Activated T-cell treated with anti-CD3 and anti-CD28 coated beads for 24 hours (primary cell): ENCODE measurements around the gene KCNMB1.
A peak's percentile ranks its signal among the peaks of the same experiment; 100 is the strongest.

Source experiments
- DNase-seq: peaks from one replicate; pipeline ENCODE4 v3.0.0-alpha.2; 2020; ENCODE audit warnings: low read depth

The KCNMB1 gene, protein sequence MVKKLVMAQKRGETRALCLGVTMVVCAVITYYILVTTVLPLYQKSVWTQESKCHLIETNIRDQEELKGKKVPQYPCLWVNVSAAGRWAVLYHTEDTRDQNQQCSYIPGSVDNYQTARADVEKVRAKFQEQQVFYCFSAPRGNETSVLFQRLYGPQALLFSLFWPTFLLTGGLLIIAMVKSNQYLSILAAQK

DNA sequence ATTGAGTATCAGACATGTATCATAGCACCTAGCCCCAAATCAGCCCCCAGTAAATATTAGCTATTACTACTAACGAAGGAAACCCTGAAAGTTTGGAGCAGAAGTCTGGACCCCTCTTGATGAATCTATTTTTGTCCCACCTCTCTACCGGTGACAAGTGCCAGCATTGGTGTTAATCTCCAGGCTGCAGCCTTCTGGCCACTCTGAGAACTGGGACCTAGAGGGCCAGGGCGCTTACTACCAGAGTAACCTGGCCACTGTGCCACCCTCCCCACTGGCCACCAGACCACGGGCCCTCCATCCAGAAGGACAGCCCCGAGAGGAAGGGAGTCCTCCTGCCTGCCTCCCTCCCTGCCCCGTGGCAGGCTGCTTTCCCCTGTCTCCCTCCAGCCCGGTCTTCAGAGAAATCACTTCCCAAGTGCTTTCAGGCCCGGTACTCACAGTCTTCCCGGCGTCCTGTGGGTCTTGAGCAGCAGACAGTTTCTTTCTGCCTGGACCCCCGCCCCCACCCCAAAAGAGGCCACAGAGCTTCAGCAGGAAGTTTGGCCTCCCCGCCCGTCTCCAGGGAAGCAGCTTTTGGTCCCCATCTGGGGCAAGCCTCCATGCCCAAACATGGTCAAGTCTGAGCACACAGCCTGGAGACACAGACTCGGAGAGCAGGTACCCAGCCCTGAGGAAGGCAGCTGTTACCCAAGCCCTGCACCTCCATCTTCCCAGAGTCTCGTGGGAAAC lies at the start of gene KCNMB1:
Gene KCNMB1, minus strand, starts transcription at position 550 of the 732 bp plus-strand sequence. CDS start 3,920 bp downstream, outside the sequence.
- no peak for DNase-seq

- DNase-seq, result no peak
Observed at GRCh38 chr5:170438581-170438980, 49.4 kb upstream of the KCNMB1 start.

- no peak for DNase-seq
Observed at GRCh38 chr5:170437621-170438375, 48.6 kb upstream of the KCNMB1 start.

DNA sequence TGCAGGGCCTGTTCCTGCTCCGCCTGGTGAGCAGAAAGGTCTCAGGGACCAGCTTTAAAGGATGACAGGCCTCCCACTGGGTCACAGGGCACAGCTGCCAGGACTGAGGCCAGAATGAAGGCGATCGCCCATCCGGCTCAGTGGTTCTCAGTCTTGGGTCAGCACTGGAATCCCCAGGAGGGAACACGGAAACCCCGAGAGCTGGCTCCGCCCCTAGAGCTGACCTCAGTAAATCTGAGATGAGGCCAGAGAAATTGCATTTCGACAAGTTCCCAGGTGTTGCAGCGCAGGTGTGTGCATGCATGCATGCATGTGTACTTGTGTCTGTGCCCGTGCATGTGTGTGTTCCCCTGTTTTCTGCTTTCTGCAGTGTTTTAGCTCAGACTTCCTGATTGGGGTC lies 47.2 kb upstream of the KCNMB1 start:
- no peak for DNase-seq

DNA sequence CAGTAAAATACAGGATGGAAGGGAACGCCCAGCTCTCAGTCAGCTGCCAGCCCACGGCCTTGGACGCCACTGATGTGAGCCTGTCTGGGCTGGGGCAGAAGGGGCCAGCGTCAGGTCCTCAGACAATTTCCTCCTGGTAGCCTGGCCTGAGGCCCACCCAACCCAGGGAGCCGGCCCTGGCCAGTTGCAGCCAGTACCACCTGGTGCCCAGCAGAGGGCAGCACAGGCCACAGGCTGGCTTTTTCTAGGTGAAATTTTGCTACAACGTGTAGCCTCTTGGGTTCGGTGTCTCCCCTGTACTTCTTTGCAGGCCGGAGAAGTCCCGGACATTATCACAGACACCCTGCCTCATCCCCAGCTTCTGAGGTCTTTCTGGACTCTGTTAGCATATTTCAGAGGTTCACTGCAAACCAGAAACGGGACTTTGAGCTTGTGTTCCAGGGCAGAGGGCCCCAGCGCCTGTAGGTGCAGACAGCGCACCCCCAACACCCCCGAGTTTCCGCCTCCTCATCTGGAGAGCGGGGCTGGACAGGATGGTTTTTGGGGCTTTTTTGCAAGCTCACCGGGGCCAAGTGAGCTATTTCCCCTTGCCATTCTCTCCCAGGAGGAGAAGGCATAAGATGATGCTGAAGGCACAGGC lies 45.9 kb upstream of the KCNMB1 start:
- DNase-seq, result peak; percentile 48

DNA sequence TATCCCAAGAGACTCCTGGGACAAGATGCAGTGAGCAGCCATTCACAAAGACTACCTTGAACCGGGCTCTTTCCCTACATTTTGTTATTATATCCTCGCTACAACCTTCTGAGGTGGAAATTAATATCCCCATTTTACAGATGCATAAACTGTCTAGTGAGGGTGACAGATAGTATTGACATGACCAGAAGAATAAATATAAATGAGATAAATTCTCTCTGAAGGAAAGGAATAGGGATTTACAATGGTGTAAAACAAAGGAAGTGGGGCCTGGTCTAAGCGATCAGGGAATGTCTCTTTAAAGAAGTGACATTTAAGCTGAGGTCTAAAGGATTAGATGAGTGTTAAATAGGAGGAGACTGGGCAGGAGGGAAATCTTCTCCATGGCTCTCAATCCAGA lies 43.5 kb upstream of the KCNMB1 start:
- no peak for DNase-seq

GRCh38 chr5:170431571-170431970 lies 42.4 kb upstream of the KCNMB1 start:
- DNase-seq, result no peak

DNA sequence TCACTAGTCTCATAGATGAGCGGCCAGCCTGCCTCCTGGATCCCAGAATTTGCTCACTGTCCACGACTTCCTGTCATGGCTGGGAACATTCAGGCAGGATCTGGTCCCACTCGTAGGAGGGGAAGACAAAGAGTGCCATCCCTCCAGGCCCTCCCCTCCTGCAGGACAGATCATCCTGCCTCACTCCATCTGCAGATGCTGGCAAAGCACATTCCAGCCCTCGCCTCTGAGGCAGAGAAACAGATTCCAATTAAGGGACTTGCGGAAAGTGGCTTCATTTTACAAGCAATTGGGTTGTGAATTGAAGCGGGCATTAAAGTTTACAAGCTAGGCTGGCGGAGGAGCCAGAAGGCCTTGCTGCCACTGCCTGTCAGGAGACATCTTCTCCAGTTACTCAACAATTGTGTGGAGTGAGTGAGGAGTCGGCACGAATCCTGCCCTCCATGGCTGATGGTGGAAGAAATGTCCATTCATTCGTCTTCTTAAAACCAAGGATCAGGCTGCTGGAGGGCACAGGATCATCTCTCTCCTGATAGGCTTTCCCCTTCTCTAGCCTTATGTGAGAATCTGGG lies 41.8 kb upstream of the KCNMB1 start:
- DNase-seq, result no peak

GRCh38 chr5:170430256-170430655 lies 41.1 kb upstream of the KCNMB1 start:
- no peak for DNase-seq

DNA sequence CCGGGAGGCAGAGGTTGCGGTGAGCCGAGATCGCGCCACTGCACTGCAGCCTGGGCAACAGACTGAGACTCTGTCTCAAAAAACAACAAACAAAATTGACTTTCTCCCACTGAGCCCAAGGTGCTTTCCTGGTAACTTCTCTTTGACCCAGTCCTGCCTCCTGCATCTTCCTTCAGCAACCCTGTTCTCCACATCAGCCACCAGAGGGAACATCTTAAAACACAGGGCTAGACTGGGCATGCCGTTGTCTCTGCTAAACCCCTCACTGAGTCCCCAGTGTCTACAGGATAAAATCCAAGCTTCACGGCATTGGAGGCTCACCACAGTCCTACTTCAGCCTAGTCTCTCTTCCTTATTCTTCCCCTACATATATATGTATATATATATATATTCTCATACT lies 39.8 kb upstream of the KCNMB1 start:
- no peak for DNase-seq

GRCh38 chr5:170427672-170428236 lies 38.6 kb upstream of the KCNMB1 start:
- DNase-seq, result no peak

DNA sequence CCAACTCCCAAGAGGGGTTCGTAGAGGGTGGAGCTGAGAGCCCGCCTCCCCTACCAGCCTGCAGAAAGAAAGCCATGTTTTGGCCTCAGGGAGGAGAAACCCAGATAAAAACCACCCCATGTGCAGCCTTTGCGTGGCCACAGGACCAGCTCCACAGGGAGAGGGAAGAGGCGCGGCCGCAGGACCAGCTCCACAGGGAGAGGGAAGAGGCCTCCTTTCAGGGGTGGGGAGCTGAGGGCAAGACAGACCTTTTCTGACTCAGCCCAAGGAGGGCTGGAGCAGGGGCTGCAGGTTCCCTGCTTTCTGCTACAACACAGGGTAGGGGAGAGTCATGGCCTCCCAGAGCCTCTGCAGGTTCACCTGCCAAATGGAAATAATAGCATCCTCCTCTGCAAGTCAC lies 37.6 kb upstream of the KCNMB1 start:
- no peak for DNase-seq

- DNase-seq, result no peak
Observed at GRCh38 chr5:170426149-170426767, 37.1 kb upstream of the KCNMB1 start.

- DNase-seq, result no peak
Observed at GRCh38 chr5:170425731-170426130, 36.6 kb upstream of the KCNMB1 start.

GRCh38 chr5:170424629-170425028 lies 35.5 kb upstream of the KCNMB1 start:
- DNase-seq, result no peak

DNA sequence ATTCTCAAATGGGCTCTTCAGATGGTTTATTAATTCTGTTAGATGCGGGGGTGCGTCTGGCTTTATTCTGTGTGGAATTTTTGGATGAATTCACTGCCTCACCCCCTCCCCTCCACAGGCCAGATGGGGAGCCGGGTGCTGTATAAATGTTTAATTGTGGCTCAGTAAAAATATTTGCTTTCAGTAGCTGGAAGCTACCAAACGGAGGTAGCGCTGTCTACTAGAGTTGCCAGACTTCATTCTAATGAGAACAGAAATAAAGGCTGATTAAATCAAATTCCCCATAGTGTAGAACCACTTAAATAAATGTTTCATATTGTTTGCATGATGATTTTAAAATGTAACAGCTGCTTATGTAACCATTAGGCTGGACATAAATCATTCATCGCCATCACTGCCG lies 34.5 kb upstream of the KCNMB1 start:
- no peak for DNase-seq

- no peak for DNase-seq
Observed at GRCh38 chr5:170421826-170422225, 32.7 kb upstream of the KCNMB1 start.

DNA sequence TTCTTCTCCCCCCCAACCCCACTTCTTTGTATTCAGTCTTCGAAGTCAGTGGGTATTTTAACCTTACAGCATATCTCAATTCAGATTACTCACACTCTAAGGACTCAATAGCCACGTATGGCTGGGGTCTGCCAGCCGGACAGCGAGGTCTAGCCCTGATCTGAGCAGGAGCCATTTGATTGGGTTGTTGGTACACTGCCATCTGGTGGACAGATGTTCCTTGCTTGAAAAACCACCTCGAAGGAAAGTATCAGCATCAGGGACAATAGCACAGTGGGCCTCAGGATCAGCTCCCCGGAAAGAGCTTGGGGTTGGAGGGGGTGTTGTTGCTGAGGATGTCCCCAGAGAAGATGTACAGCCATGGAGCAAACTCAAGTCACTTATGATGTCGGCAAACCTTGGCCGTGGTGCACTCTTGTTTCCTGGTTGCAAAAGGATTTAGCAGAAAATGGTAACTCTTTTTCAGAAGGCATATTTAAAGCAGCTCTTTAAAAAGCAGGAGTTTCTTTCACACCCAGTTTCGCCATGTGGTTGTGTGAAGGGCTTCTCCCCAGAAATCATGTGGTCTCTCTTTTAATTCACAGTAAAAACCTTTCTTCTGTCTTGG lies 31.7 kb upstream of the KCNMB1 start:
- DNase-seq, result peak; percentile 41

DNA sequence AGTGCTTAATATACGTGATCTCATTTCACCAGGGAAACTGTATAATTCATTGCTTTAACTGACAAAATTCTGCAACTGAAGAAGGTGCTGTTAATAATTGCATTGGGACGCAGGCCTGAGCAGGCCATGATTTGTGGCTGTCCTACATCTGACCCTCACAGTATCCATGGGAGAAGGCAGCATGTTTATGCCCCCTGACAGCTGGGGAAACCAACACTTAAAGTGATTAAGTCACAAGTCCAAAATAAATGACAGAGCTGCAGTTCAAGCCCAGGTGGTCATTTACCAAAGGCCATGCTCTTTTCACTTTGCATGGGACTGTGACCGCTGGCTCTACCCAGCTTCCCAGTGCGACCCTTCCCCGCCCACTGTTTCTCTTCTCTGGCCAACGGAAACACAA lies 30.5 kb upstream of the KCNMB1 start:
- DNase-seq, result no peak

DNA sequence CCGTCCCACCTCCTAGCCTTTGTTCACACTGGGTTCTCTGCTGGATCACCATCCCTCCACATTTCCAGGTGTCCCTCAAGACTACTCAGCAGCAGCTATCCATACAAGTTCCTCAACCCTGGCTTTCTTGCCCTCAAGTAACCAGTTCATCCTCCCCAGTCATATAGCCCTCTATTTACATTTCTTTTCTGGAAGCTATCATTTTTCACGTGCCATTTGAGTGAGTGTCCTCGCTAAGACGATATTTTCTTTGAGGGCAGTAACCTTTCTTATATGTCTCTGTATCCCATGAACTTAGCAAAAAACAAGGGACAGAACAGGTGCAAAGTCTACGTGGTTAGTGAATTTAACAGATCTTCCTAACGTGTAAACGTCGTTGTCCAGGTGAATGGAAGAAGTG lies 29.6 kb upstream of the KCNMB1 start:
- DNase-seq, result no peak

GRCh38 chr5:170416526-170416925 lies 27.4 kb upstream of the KCNMB1 start:
- no peak for DNase-seq
